ENCODE results near the gene APBB1IP. TPM values are rescaled to one million over a fixed set of nuclear protein-coding genes. Genes with fewer than 3 reads are reported as not detected.
"Not testable (repeated sequence)": the region's sequence is repeated elsewhere in the genome, so short reads cannot be mapped to it uniquely, and the experiment has no call there.

APBB1IP gene
- total RNA-seq, 2 donors from 2014 or later, result 1.4 to 3.1 TPM

GRCh38 chr10:26474026-26474425 is 35.9 kb downstream of the APBB1IP start:
- no peaks in the 10 kb centered on the region for H3K9me3 ChIP-seq
- no peaks in the 10 kb centered on the region for H3K27me3 ChIP-seq
- no peak for TF ChIP-seq CTCF (IDR thresholded peaks at IDR 0.05)
- no peaks in the 10 kb centered on the region for H3K4me1 ChIP-seq
- H3K27ac ChIP-seq, result no peak overlapping the region
- H3K36me3 ChIP-seq, result no peaks in the 10 kb centered on the region
- no peak for DNase-seq (ENCODE audit: low spot score)
- no peak overlapping the region for H3K4me3 ChIP-seq

- H3K9me3 ChIP-seq; H3K36me3 ChIP-seq; H3K27ac ChIP-seq; H3K4me1 ChIP-seq; DNase-seq (ENCODE audit: low spot score); H3K4me3 ChIP-seq; H3K27me3 ChIP-seq: not testable (repeated sequence)
Observed at GRCh38 chr10:26474845-26475244, 36.7 kb downstream of the APBB1IP start.

GRCh38 chr10:26475386-26475785 is 37.2 kb downstream of the APBB1IP start:
- Histone ChIP-seq H3K27ac (no peak overlapping the region), H3K27me3 (no peaks in the 10 kb centered on the region), H3K36me3 (no peaks in the 10 kb centered on the region), H3K4me1 (no peaks in the 10 kb centered on the region), H3K9me3 (no peaks in the 10 kb centered on the region), H3K4me3 (no peak overlapping the region)
- no peak for TF ChIP-seq CTCF (IDR thresholded peaks at IDR 0.05)
- DNase-seq (ENCODE audit: low spot score), result no peak

GRCh38 chr10:26477501-26477900 is 39.4 kb downstream of the APBB1IP start:
- H3K4me1 ChIP-seq, result no peaks in the 10 kb centered on the region
- no peak overlapping the region for H3K27ac ChIP-seq
- DNase-seq (ENCODE audit: low spot score), result no peak
- TF ChIP-seq CTCF (IDR thresholded peaks at IDR 0.05), result no peak
- H3K36me3 ChIP-seq, result no peaks in the 10 kb centered on the region
- H3K9me3 ChIP-seq, result no peaks in the 10 kb centered on the region
- no peak overlapping the region for H3K4me3 ChIP-seq
- H3K27me3 ChIP-seq, result no peaks in the 10 kb centered on the region

GRCh38 chr10:26478061-26478460 is 39.9 kb downstream of the APBB1IP start:
- Histone ChIP-seq H3K4me1 (no peaks in the 10 kb centered on the region), H3K36me3 (no peaks in the 10 kb centered on the region), H3K27me3 (no peaks in the 10 kb centered on the region), H3K27ac (no peak overlapping the region), H3K4me3 (no peak overlapping the region), H3K9me3 (no peaks in the 10 kb centered on the region)
- no peak for TF ChIP-seq CTCF (IDR thresholded peaks at IDR 0.05)
- no peak for DNase-seq (ENCODE audit: low spot score)

- Histone ChIP-seq H3K36me3 (no peaks in the 10 kb centered on the region), H3K4me1 (peaks cover 0 to 2% of the 10 kb centered on the region in 2 donors), H3K4me3 (no peak overlapping the region), H3K27ac (no peak overlapping the region), H3K9me3 (no peaks in the 10 kb centered on the region), H3K27me3 (no peaks in the 10 kb centered on the region)
- no peak for DNase-seq (ENCODE audit: low spot score)
- no peak for TF ChIP-seq CTCF (IDR thresholded peaks at IDR 0.05)
Observed at GRCh38 chr10:26479766-26480492, 41.8 kb downstream of the APBB1IP start.
